GM21515 (cell line): ENCODE measurements around the gene CTNNA3.

Experiments
- ATAC-seq: cut with Tn5 transposase; IDR thresholded peaks from one replicate; pipeline ENCODE4 v1.9.1; 2021; ENCODE audit not compliant: unreplicated experiment

CTNNA3 gene

DNA sequence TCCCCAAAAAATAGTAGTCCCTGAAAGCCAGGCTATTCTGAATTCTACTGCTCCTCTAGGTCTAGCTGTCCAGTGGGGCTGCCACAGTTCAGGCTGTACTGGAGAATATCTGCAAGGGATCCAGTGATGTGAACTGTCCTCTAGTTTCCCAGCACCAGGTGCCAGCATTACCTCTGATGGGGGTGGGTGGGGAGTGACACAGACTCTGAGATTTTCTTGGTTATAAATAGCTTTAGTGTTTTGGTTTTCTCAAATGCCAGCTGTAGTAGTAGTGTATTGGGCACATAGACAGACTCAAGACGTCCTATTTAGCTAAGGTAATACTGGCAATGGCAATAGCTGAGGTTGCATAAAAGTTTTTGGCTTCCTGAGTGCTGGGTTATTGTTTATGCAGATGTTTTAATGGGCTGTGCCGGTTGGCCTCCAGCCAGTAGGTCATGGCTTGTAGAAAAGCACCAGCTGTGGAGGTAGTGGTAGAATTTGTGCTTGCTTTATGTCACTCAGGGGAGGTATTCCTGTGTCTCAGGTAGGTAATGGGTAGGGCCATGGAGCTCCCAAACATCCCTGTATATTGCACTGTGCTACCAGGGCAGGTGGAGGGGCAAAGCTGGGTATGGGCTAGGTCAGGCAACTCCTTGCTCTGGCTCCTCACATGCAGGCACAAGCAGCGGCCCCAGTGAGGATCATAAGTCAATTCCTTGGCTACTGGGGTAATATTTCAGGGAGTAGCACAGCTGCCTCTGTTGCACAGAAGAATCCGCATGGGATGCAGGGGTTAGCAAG is 1108.9 kb downstream of the CTNNA3 start:
- ATAC-seq = no peak

- ATAC-seq = no peak
Measured at GRCh38 chr10:66586073-66586472, 1109.9 kb downstream of the CTNNA3 start.

DNA sequence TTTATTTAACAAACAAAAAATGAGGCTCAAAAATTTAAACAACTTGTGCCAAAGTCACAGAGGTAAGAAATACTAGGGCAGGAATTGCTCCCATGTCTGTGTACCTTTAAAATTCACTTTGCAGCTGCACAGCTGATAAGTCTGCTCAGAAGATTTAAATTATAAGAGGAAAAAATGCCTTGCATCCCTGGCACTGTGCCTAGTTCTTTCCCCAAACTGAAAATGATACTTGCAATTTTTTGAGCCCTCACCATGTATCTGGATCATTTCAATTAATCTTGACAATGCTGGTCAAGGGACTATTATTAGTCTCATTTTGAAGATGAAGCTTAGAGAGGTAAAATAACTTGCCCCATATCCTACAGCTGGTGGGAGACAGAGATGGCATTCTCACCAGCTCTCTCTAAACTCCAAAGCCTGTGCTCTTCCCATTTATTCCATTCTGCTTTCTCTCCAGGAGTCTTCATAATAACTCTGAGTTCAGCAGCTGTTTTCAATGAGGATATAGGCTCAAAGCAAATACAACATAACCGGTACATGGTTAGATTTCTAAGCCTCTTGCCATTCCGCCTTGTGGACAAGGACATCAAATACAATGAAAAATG is 1120.6 kb downstream of the CTNNA3 start:
- ATAC-seq = no peak

DNA sequence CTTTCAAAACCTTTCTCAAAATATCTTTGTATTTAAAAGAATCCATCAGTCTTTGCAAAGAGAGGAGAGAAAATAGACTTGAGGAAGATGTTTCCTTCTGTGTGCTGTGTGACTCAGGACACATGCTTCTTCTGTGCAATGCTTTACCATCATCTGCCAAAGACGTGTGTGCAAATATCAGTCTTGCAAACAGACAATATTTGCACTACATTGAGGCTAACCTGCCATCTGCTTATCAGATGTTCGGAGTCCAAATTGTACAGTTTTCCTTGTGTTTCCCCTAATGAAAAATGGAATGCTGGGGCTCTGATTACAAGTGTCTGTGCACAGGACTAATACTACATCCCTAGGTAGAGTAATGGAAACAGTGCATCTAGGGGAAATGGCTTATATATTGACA is 1123.3 kb downstream of the CTNNA3 start:
- ATAC-seq = no peak

GRCh38 chr10:66565999-66566398 is 1130.0 kb downstream of the CTNNA3 start:
- no peak for ATAC-seq

DNA sequence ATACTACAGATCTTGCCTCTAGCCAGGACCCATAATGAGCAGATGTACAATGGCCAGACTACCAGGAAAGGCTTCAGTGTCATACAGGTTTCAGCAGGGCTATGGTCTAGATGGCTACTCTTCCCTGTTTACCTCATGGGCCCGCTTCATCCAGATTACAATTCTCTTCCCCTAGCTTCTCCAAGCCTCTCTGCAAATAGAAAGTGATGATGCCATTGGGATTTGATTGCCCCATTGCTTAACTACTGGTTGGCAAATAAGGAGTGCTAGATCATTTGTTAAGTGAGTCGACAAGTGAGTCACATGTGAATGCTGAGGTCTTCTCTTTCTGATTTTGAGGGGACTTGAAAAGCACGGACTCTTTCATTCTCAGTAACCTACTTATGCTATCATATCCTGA is 1131.7 kb downstream of the CTNNA3 start:
- ATAC-seq = no peak

GRCh38 chr10:66555061-66555460 is 1140.9 kb downstream of the CTNNA3 start:
- no peak for ATAC-seq

GRCh38 chr10:66552331-66552730 is 1143.7 kb downstream of the CTNNA3 start:
- ATAC-seq = no peak

DNA sequence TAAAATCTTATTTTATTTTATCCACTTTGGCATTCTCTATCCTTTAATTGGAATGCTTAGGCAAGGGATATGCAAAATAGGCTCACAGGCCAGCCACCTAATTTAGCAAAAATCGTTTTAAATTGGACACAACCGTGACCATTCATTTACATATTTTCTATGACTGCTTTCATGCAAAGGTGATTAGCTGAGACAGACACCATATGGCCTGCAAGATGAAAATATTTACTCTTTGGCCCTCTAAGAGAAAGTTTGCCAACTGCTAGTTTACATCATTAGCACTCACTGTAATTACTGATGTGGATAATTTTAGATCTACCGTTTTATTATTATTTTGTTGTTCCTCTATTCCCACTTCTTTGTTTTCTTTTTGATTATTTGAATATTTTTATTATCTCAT is 1145.6 kb downstream of the CTNNA3 start:
- no peak for ATAC-seq

DNA sequence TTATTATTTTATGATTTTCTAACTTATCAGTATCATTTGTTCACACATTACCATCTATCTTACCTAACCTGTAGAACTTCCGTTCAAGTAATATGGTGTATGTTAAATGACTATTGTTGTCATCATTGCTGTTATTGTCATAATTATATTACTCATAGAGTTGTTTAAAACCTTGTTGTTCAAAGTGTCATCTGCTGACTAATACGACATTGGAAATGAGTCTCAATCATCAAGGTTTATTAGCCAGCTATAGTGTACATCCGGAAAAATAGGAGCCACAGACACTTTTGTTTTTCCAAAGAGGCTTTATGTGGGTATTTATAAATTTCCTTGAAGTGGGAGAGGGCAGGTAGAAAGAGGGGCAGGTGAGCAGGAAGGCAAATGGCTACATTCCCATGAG is 1157.1 kb downstream of the CTNNA3 start:
- no peak for ATAC-seq

GRCh38 chr10:66538371-66538770 is 1157.6 kb downstream of the CTNNA3 start:
- ATAC-seq = no peak

DNA sequence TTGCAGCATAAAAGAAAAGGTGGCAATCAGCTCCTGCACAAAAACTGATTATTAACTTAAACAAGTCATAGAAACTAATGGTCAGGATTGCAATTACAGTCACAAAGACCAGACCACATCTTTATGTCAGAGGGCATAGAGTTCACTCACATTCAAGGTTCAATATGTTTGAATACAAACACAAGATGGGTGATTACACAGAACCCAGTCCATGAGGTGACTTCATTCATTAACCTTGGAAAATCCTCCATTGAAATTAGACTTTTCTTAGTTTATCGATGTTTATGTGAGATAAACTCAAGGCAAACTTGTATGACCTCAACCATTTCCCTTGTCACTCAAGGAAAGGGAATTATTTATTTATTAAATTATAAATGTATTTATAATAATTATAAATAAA is 1158.8 kb downstream of the CTNNA3 start:
- ATAC-seq = no peak

- ATAC-seq = no peak
Measured at GRCh38 chr10:66535439-66535838, 1160.6 kb downstream of the CTNNA3 start.

- no peak for ATAC-seq
Measured at GRCh38 chr10:66534866-66535265, 1161.1 kb downstream of the CTNNA3 start.

DNA sequence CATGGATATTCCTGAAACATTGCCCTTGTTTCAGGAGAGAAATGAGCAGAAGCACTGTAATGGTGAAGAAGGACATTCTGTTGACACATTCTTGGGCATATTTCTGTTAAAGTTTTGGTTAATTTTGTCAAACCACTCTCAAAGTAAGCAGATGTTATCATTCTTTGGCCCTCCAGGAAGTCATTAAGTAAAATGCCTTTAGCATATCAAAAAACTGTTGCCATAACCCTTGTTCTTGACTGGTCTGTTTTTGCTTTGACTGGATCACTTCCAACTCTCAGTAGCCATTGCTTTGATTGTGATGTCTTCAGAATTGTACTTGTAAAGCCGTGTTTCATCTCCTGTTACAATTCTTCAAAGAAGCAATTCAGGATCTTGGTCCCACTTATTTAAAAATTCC is 1174.5 kb downstream of the CTNNA3 start:
- no peak for ATAC-seq

DNA sequence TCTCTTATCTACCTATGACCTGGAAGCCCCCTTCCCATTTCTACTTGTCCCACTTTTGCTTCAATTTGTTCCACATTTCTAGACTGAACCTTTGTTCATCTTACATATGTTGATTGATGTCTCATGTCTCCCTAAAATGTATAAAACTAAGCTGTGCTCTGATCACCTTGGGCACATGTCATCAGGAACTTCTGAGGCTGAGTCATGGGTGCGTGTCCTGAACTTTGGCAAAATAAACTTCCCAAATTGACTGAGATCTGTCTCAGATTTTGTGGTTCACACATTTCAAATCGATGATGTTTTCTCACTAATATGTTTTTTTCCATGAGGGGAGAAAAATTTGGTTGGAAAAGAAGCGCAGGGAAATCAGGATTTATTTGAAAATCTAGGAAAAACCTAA is 1176.4 kb downstream of the CTNNA3 start:
- no peak for ATAC-seq

- ATAC-seq = no peak
Measured at GRCh38 chr10:66514666-66515065, 1181.3 kb downstream of the CTNNA3 start.

- no peak for ATAC-seq
Measured at GRCh38 chr10:66513504-66513903, 1182.5 kb downstream of the CTNNA3 start.

DNA sequence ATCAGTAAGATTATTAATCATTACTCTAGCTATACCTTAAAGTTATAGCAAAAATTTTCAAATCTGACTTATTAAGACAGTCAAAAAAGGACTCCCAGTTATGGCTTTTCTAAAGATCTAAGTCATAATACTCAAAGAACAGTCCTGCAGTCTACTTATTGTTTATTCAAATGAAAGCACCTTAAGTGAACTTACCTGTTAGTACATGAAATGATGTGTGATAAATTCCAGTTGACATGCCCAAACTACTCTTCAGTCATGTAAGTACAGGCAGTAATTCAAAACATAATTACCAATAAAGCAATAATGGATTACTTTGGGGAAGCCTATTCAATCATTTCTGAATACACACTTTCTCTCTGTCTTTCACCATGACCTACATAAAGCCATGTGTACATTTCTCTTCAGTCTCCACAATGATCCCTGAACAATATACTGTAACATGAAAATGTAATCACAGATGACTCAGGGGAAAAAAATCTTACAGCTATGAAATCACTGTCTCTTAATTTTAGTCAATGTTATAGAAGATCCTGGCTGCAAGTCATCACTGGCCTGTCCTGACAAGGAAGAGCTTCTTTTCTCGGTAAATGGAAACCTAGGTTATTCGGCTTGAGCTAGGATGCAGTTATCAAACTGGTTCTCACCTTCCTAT is 1190.9 kb downstream of the CTNNA3 start:
- no peak for ATAC-seq

GRCh38 chr10:66501356-66501755 is 1194.6 kb downstream of the CTNNA3 start:
- no peak for ATAC-seq

GRCh38 chr10:66483966-66484365 is 1212.0 kb downstream of the CTNNA3 start:
- ATAC-seq = no peak

- ATAC-seq = no peak
Measured at GRCh38 chr10:66472156-66472555, 1223.8 kb downstream of the CTNNA3 start.
